H1 (cell line): Measurements from ENCODE around the gene AKR1B15.

Experiments
- ASH2L ChIP-seq: fragments of 200-600, 300-600 bp; sonication (generic); IDR thresholded peaks from one replicate; pipeline ENCODE4 v1.7.1; 2017; ENCODE audit warnings: low read length
- CEBPB ChIP-seq: IDR thresholded peaks from 2 replicates; pipeline ENCODE4 v1.6.1; 2012; ENCODE audit warnings: low read depth, low read length
- CTCF ChIP-seq, 3 experiments: IDR thresholded peaks; 1 replicate in 2 of 3; 2 replicates in 1 of 3; pipeline versions ENCODE4 v1.5.1 to v1.6.1; 2011; ENCODE audit warnings: low read length in 3 of 3, mild to moderate bottlenecking in 3 of 3, inconsistent platforms in 2 of 3, low read depth in 1 of 3, moderate library complexity in 1 of 3; ENCODE audit not compliant: insufficient read depth in 1 of 3; ENCODE audit errors: control extremely low read depth in 1 of 3
- NANOG ChIP-seq: IDR thresholded peaks from 2 replicates; pipeline ENCODE4 v1.6.1; 2011; ENCODE audit warnings: low read length, low read depth, mild to moderate bottlenecking, inconsistent platforms; ENCODE audit not compliant: insufficient read depth, poor library complexity, severe bottlenecking
- RFX5 ChIP-seq: IDR thresholded peaks from 2 replicates; pipeline ENCODE4 v1.6.1; 2011; ENCODE audit warnings: low read depth, low read length, improper control_type of control experiment, borderline replicate concordance
- SIN3A ChIP-seq, 2 experiments: IDR thresholded peaks in 1 of 2; conservative IDR thresholded peaks in 1 of 2; 2 replicates each; pipeline ENCODE4 v1.6.1; 2011 to 2012; ENCODE audit warnings: low read length in 2 of 2, improper control_type of control experiment in 1 of 2, low read depth in 1 of 2, mild to moderate bottlenecking in 1 of 2
- TAF1 ChIP-seq: IDR thresholded peaks from 2 replicates; pipeline ENCODE4 v1.6.1; 2011; ENCODE audit warnings: mild to moderate bottlenecking, low read depth, low read length
- USF2 ChIP-seq: IDR thresholded peaks from 2 replicates; pipeline ENCODE4 v1.6.1; 2011; ENCODE audit warnings: low read length, improper control_type of control experiment

- TF ChIP-seq ASH2L (no peak), CEBPB (no peak), TAF1 (no peak), NANOG (no peak), CTCF (IDR thresholded peaks at IDR 0.05; ENCODE audit: control extremely low read depth in 1 of 3, insufficient read depth in 1 of 3, low read depth in 1 of 3, low read length in 3 of 3) (no peak), USF2 (no peak), SIN3A (conservative IDR thresholded peaks at IDR 0.05 in 1 of 2, IDR thresholded peaks at IDR 0.05 in 1 of 2; ENCODE audit: low read depth in 1 of 2, low read length in 2 of 2) (no peak), RFX5 (no peak)
Observed at GRCh38 chr7:134554417-134554966, 5.6 kb downstream of the AKR1B15 start.
